Middle frontal gyrus (tissue), 1 donor: Measurements from ENCODE around the gene FLOT2.
A peak's percentile ranks its signal among the peaks of the same experiment; 100 is the strongest.
"Not testable (repeated sequence)": the region's sequence is repeated elsewhere in the genome, so short reads cannot be mapped to it uniquely, and the experiment has no call there.

ENCODE experiments used
- DNase-seq: peaks from one replicate; pipeline ENCODE4 v3.0.0-alpha.2; 2015; ENCODE audit warnings: low spot score; ENCODE audit errors: extremely low spot score

FLOT2 gene

DNA sequence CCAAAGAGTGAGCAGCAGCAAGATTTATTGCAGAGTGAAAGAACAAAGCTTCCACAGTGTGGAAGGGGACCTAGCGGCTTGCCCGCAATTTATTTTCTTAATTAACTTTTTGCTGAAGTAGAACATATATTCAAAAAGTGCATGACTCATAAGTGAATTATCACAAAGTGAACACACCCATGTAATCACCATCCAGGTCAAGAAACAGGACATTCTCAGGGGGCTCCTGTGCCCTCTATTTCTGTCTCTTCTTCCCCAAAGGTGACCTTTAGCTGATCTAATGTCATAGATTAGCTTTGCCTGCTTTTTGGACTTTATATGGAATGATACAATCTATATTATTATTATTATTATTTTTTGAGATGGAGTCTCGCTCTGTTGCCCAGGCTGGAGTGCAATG, 22.8 kb downstream of the FLOT2 start:
- DNase-seq = no peak

DNA sequence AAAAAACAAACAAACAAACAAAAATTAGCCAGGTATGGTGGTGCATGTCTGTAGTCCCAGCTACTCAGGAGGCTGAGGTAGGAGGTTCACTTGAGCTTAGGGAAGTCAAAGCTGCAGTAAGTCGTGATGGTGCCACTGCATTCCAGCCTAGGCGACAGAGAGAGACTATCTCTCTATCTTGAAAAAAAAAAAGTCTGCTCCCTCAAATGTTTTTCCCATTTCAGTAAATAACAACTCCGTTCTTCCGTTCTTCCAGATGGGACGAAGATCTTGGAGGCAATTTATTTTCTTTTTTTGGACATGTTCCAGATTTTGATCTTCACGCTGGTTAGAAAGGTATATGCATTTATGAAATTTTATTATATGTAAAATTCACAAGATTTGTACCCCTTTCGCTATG, 23.7 kb downstream of the FLOT2 start:
- DNase-seq = no peak

DNA sequence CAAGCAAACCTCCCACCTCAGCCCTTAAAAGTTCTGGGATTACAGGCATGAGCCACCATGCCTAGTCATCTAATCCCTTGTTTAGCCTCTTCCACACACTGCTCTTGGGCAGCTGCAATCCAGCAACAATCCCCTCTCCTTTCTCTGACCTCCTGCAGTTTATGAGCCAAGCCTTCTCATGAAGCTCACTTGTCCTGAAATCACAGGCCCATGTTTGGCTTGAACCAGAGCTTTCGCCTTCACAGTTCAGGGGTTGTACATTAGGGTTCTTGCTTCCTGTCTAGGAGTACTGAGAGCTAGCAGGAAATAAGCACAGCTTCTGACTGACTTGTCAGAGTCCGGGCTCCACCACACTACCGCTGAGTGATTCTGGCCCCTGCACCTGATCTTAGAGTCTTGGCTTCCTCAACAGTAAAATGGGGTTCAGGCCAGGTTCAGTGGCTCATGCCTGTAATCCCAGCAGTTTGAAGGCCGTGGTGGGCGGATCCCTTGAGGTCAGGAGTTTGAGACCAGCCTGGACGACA, 26.4 kb downstream of the FLOT2 start:
- DNase-seq = no peak

DNA sequence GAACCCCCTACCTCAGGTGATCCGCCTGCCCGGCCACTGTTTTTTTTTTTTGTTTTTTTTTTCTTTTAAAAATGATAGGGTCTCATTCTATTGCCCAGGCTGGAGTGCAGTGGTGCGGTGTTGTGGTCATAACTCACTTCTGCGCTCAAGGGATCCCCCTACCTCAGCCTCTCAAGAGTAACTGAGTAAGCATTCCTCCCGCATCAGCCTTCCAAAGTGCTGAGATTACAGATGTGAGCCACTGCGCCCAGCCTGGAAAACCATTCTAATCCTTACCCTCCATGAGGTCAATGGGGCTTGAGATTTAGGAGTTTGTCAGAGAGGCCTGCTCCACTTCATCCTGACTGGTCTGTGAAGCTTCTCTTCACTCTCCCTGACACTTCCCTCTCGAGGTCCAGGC, 30.3 kb downstream of the FLOT2 start:
- no peak for DNase-seq

DNA sequence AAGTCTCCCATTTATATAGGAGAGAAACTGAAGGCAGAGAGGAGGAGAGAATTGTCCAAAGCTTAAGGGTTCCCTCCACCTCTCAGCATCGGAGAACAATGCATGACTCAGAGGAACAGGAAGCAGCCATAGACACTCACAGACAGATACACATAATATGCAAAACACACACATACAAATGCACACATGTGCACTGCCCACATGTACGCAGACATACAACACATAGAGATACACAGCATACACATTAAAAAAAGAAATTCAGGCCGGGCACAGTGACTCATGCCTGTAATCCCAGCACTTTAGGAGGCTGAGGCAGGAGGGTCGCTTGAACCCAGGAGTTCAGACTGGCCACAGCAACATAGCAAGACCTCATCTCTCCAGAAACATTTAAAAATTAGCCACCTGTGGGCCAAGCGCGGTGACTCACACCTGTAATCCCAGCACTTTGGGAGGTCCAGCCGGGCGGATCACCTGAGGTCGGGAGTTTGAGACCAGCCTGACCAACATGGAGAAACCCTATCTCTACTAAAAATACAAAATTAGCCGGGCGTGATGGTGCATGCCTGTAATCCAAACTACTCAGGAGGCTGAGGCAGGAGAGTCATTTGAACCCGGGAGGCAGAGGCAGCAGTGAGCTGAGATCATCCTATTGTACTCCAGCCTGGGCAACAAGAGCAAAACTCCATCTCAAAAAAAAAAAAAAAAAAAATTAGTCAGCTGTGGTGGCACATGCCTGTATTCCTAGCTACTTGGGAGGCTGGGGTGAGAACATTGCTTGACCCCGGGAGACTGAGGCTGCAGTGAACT, 31.4 kb downstream of the FLOT2 start:
- DNase-seq = no peak

DNA sequence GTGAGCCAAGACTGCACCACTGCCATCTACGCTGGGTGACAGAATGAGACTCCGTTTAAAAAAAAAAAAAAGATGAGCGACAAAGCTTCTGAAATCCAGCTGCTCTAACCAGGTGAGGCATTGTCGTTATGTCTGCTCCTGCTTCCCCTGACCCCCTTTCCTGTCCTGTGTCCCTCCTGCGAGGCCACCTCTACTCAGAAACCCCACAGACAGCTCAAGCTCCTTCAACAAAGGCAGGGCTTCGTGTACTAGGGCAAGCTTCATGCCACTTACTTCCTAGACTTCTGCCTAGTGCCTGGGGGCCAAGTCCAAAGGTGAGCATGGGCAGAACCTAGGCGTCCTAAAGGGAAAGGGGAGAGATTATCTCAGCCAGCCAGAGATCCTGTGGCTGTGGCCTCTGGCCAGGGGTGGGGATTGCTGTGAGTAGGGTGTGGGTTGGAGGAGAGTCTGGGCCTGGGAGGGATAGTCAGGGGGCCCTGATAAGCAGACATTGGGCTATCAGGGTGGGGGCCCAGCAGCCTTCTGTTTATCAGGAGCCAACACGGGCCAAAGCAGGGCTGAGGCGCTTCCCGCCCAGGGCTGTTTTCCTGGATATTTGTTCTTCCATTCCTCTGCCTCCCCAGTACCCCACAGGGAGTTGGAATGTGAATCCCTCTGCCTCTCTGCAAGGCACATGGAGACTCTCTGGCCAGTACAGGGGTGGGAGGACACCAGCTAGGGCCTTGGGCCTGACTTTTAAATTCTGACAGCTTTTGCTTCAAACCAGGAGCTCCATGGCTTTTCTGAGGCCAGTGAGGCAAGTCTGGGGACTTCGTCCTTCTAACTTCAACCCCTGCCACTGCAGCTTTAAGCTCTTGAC, 32.3 kb downstream of the FLOT2 start:
- DNase-seq = no peak

DNA sequence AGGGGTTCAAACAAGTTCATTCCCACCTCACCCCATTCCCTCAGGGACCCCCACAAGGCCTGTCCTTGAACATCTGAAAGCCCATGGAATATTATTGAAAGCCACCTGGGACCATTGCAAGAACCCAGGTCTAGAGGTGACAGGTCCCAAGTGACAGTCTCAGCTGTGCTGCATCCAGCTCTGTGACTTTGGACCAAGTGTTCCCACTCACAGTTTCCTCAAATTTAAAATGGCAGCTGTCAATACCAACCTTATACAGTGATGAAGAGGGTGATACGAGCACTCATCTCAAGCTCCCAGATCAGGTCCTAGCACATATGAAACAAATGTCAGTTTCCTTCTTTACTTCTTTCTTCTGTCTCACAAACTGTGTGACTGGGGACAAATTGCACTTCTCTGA, 33.6 kb downstream of the FLOT2 start:
- no peak for DNase-seq

DNA sequence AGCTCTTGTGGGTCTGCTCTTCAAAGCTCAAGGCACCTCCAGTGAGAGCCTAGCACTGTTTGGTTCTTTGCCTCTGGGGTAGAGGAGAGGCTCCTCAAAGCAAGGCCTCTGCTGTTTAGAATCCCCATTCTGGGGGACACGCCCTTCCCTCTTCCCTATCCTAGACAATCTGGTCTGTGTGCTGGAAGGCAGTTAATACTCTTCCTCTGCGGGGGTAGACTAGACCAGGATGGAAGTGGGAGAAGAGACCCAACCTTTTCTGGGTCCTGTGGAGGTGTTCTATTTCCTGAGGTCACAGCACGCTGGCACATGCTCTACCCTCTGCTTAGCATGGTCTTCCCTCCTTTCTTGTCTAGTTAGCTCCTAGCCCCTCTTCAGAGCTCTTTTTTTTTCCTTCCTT, 35.0 kb downstream of the FLOT2 start:
- DNase-seq = no peak

DNA sequence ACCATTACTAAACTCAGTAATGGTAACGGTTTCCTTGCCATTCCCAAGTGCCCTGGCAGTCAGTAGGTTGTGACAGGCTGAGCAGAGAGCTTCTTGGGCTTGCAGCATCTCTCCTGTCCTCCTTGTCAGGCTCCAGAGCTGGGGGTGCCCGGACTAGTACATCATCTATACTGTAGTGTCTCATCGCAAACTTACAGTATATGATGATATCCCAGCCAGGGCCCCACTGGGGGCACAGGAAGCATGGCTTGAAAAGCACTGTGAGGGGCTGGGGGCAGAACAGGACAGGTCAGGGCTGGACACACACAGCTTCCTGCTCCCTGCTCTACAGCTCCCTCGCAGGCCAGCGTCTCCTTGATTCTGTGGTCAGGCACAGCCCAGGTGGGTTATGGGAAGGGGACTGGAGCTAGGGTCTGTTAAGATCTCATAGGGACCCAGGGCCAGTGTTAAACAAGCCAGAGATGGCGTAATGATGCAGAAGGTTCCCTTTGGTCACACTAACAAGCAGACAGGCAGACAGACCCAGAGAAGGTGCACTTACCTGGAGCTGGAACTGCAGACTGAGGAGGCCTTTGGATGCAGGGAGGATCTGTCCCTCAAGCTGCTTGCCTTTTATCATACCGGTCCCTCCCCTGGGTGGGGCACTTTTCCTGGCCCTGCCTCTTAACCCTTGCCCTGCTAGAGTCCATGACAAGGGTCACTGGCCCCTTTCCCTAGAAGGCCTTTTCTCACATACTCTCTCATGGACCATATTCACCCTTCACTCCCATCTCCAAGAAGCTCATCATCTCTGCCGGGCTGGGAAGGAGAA, 35.9 kb downstream of the FLOT2 start:
- no peak for DNase-seq

DNA sequence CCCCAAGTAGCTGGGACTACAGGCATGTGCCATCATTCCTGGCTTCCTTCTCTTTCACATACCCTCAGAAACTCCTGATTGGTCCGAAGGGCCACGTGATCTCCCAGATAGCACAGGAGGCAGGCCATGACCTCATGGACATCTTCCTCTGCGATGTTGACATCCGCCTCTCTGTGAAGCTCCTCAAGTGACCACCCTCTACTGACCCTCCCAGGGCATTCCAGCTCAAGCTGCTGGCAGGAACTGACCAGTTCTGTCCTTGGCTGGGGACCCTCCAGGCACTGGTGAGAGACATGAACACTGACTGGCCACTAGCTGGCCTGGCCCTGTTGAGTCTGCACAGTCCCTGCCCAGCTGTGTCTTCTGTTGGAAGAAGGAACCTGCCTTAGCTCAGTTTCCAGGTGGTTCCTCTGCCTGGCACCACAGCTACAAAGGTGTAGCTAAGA, 37.1 kb downstream of the FLOT2 start:
- no peak for DNase-seq

DNA sequence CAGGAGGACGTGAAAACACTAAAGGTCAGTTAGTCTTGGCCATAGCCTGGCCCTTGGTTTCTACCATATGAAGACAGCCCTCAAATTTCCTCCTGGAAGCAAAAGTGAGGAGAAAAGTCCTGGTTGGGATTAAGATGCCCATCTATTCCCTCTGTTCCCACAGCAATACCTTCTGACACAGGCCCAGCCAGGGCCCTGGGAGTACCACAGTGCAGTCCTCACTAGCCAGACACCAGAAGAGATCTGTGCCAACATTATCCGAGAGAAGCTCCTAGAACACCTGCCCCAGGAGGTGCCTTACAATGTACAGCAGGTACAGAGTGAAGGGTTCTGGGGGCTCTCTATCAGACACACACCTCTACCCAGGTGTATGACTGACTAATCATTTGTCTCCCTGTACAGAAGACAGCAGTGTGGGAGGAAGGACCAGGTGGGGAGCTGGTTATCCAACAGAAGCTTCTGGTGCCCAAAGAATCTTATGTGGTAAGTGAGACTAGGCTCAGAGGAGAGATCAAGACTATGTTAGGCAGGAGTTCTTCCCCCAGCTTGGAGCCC, 38.7 kb downstream of the FLOT2 start:
- DNase-seq = no peak

DNA sequence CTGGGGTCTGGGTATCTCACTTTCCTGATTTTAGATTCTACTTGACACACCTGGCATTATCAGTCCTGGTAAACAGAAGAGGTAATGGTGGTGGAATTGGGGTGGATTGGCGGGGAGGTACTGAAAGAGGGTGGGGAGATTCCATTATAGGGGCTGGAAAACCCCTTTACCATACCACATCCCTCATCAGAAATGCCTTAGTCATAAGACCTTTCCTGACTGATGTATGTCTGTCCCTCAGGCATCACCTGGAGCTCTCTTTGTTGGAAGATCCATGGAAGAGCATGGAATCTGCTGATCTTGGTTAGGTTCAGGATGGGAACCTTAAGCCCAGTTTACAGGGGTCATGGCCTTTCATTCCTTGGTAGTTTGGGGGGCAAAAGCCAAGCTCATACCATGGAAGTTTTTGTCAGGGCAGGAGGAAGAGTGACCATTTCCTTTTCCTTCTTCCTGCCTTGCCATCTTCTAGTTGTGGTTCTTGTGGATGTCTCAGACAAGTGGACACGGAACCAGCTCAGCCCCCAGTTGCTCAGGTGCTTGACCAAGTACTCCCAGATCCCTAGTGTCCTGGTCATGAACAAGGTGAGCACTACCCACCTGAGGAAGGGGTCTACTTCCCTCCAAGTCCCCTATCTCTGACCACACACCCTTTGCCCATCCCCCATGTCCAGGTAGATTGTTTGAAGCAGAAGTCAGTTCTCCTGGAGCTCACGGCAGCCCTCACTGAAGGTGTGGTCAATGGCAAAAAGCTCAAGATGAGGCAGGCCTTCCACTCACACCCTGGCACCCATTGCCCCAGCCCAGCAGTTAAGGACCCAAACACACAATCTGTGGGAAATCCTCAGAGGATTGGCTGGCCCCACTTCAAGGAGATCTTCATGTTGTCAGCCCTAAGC, 39.4 kb downstream of the FLOT2 start:
- no peak for DNase-seq

DNA sequence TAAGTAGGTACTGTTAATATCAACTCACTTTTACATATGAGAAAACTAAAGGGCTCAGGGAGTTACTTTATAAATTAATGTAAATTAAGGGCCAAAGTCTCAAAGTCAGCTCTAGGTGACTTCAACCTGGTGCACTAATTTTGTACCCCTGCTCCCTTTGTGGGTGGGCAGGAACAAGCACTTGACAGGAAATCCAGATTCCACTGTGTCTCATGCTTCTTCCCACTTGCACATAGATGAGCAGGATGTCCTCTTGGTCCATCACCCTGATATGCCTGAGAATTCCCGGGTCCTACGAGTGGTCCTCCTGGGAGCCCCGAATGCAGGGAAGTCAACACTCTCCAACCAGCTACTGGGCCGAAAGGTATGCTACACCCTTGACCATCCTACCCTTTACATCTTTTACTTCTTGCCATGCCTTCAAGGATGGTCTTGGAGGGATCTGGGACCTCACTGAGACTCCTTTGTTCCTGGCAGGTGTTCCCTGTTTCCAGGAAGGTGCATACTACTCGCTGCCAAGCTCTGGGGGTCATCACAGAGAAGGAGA, 41.4 kb downstream of the FLOT2 start:
- DNase-seq = no peak

DNA sequence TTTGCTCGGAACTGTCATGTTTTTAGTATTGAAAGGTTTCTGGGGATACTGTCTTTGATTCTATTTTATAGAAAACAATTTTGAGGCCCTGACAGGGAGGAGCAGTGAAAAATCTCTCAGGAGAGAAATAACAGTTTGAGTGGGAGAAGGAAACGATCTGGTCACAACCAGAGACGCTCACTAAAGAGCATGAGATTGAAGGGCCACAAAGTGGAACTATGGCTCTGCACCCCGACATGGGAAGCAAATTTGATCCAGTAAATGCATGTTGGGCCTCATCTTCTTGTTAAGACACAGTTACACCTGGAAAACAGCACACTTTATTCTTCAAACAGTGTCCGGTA, 42.2 kb downstream of the FLOT2 start:
- no peak for DNase-seq

DNA sequence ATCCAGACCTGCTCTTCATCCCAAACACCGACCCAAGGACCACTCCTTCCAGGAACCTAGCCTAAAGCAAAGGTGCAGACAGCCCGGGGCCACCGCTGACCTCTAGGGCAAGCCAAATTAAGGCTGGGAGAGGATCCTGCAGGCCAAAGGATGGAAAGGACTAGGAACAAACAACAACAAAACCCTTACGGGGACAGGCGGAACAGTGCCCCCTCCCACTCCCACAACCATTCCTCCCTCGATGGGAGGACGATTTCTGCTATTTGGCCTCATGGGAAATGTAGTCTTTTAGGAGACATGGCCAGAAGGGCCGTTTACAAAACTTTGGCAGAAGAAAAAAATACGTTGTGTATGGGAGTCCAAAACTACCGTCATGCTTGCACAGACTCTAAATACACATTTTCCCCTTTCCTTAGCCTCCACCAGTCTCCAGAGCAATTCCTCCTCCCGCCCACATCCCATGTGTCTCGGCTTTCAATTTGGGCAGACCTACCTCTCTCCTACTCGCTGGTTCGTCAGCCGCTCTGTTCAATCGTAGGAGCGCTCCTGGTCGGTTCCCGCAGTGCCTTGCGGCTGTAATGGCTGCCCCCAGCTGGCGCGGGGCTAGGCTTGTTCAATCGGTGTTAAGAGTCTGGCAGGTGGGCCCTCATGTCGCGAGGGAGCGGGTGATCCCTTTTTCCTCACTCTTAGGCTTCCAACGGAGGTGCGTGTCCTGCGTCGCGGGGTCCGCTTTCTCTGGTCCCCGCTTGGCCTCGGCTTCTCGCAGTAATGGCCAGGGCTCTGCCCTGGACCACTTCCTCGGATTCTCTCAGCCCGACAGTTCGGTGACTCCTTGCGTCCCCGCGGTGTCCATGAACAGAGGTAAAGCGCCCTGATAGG, 42.8 kb downstream of the FLOT2 start, which contains the start of gene ERAL1:
Gene ERAL1 (plus strand): TSS at position 560 of the 879 bp plus-strand sequence. CDS start 19 bp downstream, at position 579.
- DNase-seq = peak; percentile 82

DNA sequence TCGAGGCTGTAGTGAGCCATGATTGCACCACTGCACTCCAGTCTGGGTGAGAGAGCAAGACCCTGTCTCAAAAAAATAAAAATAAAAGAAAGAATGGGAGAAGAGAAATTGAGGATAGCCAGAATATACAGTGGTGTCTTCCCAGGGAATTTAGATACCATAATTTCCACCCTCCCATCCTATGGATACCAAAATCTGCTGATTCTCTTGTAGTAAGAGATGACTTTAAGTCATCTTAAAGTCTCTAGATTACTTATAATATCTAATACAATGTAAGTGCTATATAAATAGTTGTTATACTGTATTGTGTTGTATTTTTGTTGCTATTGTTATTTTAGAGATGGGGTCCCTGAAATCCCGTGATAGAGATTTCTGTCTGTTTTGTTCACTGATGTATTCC, 44.2 kb downstream of the FLOT2 start:
- DNase-seq = no peak

DNA sequence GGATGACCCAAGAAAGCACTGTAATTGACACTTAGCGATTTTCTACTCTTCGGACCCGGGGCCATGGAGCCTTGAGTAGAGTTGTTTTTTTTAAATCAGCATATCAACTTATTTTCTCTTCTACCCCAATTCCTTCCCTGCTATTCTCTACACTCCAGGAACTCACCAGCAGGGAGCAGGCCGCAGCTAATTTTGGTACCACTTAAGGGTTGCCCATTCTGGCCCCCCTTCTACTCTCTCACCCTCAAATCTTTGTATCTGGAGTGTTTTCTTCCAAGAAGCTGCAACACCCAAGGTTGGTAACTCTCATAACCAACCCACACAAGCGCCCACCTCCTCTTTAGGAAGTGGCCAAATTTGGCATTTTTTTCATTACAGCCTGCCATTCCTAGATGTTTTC, 48.3 kb downstream of the FLOT2 start:
- DNase-seq = no peak

DNA sequence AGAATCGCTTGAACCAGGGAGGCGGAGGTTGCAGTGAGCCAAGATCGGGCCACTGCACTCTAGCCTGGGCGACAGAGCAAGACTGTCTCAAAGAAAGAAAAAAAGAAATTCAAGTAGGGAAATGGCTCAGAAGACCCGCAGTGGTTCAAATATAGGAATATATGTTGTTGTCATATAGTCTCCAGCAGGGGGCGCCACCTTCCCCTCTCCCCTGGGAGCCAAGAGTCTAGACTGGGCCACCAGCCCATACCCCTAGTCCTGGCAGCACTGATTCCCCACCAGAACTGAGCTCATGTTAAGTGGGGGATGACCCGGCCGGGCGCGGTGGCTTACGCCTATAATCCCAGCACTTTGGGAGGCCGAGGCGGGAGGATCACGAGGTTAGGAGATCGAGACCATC, 48.9 kb downstream of the FLOT2 start:
- DNase-seq = not testable (repeated sequence)

DNA sequence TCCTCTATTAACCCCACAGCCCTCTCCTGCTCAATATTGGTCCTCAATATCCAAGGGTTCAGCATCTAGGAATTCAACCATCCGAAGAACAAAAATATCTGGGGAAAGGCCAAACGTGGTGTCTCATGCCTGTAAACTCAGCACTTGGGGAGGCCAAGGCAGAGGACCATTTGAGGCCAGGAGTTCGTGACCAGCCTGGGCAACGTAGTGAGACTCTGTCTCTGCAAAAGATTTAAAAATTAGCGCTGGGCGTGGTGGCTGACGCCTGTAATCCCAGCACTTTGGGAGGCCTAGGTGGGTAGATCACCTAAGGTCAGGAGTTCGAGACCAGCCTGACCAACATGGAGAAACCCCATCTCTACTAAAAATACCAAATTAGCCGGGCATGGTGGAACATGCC, 50.8 kb downstream of the FLOT2 start:
- not testable (repeated sequence) for DNase-seq
